Measurements from ENCODE around the gene ADCY1. TPM values are rescaled to one million over a fixed set of nuclear protein-coding genes. Genes with fewer than 3 reads are reported as not detected.

ADCY1 gene
- total RNA-seq, 1 donor from 2014 or later = 13.7 TPM

DNA sequence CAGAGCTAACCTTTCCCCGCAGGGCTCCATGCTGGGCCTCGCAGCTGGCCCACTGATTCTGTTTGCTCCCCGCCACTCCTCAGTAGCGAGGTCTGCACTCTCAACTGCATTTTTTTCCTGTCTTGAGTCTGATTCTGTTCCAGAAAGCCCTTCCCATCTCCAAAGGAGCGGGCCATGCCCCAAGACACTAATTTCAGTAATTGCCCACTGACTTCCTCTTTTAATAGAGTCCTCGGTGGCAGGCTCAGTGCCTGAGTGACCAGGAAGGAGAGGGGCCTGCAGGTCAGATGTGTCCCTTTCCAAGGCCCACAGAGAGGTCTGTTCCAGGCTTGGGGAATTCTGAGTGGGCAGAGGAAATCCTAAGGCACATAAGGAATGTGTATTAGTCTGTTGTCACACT lies 77.4 kb downstream of the ADCY1 start:
- Mint-ChIP-seq H3K27me3 (ENCODE audit: low read depth) (no peaks in the 10 kb centered on the region), H3K36me3 (ENCODE audit: low read depth) (peaks cover 9% of the 10 kb centered on the region), H3K27ac (ENCODE audit: unreplicated experiment) (peak overlapping the region; percentile 43), H3K4me1 (no peaks in the 10 kb centered on the region), H3K9me3 (no peaks in the 10 kb centered on the region), H3K4me3 (no peak overlapping the region)
- DNase-seq (ENCODE audit: low read depth, low spot score) = no peak
- TF ChIP-seq CTCF (conservative IDR thresholded peaks at IDR 0.05) = no peak

DNA sequence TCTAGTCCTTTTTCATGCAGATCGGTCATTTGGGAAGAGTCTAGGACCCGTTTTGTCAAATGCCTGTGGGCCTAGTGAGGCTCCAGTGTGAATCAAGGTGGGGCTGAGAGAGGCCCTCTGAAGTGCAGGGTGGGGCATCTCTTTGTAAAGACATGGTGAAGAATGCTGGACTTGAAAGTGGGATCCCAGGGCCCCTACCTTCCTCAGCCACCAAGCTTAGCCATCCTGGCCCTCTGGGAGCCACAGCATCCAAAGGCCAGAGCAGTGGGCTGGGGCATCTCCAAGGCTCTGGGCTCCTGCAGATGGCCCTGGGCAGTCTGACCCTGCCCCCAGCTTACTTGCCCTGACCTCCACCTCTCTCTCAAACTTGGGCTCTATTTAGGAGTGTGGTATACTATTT lies 78.5 kb downstream of the ADCY1 start:
- no peak overlapping the region for H3K4me3 Mint-ChIP-seq
- no peaks in the 10 kb centered on the region for H3K9me3 Mint-ChIP-seq
- TF ChIP-seq CTCF (conservative IDR thresholded peaks at IDR 0.05) = no peak
- no peak overlapping the region for H3K27ac Mint-ChIP-seq (ENCODE audit: unreplicated experiment)
- no peak for DNase-seq (ENCODE audit: low read depth, low spot score)
- no peaks in the 10 kb centered on the region for H3K27me3 Mint-ChIP-seq (ENCODE audit: low read depth)
- no peaks in the 10 kb centered on the region for H3K4me1 Mint-ChIP-seq
- H3K36me3 Mint-ChIP-seq (ENCODE audit: low read depth) = peaks cover 9% of the 10 kb centered on the region

DNA sequence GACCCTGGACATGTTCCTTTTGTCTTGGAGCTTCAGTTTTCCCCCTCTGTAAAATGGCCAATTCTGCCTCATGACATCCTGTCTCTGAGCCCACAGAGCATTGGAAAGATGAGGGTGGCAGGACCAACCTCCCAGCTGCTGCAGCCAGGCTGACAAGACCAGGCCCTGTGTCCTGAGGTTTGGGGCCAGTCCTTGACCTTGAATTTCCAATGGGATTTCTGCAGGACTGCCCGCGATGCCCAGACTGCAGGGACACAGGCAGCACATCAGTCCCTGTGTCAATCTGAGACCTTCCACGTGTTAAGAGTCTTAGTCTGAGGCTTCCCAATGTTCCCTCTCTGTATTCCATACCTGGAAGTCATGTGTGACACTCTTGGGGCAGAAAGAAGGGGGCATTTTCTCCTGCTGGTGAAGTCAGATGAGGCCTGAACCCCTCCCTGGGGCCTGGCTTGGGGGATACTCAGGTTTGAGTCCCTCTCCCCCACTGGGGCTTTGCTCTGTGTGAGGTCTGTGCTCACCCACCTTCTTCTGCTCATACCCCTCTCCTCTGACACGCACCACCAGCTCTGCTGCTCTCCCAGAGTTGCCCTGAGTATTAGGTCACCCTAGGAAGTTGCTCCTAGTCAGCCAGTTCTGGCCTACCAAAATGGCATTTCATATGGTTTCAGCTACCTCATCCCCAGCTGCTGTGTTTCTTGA lies 79.2 kb downstream of the ADCY1 start:
- Mint-ChIP-seq H3K27ac (ENCODE audit: unreplicated experiment) (no peak overlapping the region), H3K9me3 (no peaks in the 10 kb centered on the region), H3K4me1 (no peaks in the 10 kb centered on the region), H3K4me3 (no peak overlapping the region), H3K27me3 (ENCODE audit: low read depth) (no peaks in the 10 kb centered on the region), H3K36me3 (ENCODE audit: low read depth) (peaks cover 9% of the 10 kb centered on the region)
- no peak for TF ChIP-seq CTCF (conservative IDR thresholded peaks at IDR 0.05)
- DNase-seq (ENCODE audit: low read depth, low spot score) = no peak

- no peak for TF ChIP-seq CTCF (conservative IDR thresholded peaks at IDR 0.05)
- Mint-ChIP-seq H3K27ac (ENCODE audit: unreplicated experiment) (no peak overlapping the region), H3K4me1 (no peaks in the 10 kb centered on the region), H3K4me3 (no peak overlapping the region), H3K9me3 (no peaks in the 10 kb centered on the region), H3K27me3 (ENCODE audit: low read depth) (no peaks in the 10 kb centered on the region), H3K36me3 (ENCODE audit: low read depth) (peaks cover 6% of the 10 kb centered on the region)
- no peak for DNase-seq (ENCODE audit: low read depth, low spot score)
These were observed 80.2 kb downstream of the ADCY1 start for GRCh38 chr7:45654341-45654740.

DNA sequence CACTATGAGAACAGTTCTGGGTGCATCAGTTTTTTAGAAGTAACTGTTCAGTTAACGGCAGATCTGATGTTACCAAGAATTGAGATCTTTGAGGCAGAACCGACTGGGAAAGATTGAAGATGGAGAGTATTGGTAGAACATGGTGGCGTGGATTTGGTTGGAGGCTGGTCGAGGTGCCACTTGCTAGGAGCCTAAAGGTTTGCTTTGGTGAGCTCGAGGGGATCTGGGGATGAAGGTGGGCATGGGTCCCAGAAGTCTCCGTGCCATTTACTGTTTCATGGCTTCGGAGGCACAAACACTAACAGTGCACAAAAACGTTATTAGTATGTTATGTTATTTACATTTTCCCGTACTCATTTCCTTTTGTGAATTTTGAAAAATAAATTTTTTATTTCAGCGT lies 81.4 kb downstream of the ADCY1 start:
- DNase-seq (ENCODE audit: low read depth, low spot score) = no peak
- no peaks in the 10 kb centered on the region for H3K4me1 Mint-ChIP-seq
- no peaks in the 10 kb centered on the region for H3K9me3 Mint-ChIP-seq
- no peak for TF ChIP-seq CTCF (conservative IDR thresholded peaks at IDR 0.05)
- H3K36me3 Mint-ChIP-seq (ENCODE audit: low read depth) = peaks cover 2% of the 10 kb centered on the region
- H3K27ac Mint-ChIP-seq (ENCODE audit: unreplicated experiment) = no peak overlapping the region
- H3K27me3 Mint-ChIP-seq (ENCODE audit: low read depth) = no peaks in the 10 kb centered on the region
- H3K4me3 Mint-ChIP-seq = no peak overlapping the region

Measured in neural crest cell (in vitro differentiated cells).